Hepatocyte (in vitro differentiated cells): Measurements from ENCODE around the gene TSFM. TPM values are rescaled to one million over a fixed set of nuclear protein-coding genes. Genes with fewer than 3 reads are reported as not detected.

ENCODE experiments used
- DNase-seq: peaks from one replicate; pipeline ENCODE4 v3.0.0-alpha.2; 2016; ENCODE audit warnings: low spot score
- H2AFZ ChIP-seq: fragments of 200-600 bp; sonication (generic); 2 replicates; pipeline ENCODE4 v1.6.0; 2016; ENCODE audit warnings: antibody characterized with exemption, mild to moderate bottlenecking
- H3K27ac ChIP-seq: fragments of 200-600 bp; sonication (generic); 2 replicates; pipeline ENCODE4 v1.5.1; 2016; ENCODE audit warnings: mild to moderate bottlenecking
- H3K27me3 ChIP-seq: fragments of 200-600 bp; sonication (generic); 2 replicates; pipeline ENCODE4 v1.6.1; 2016
- H3K36me3 ChIP-seq: fragments of 200-600 bp; sonication (generic); replicated peaks from 2 replicates; pipeline ENCODE4 v1.5.1; 2016; ENCODE audit warnings: low read depth; ENCODE audit not compliant: insufficient read depth
- H3K4me1 ChIP-seq: fragments of 200-600 bp; sonication (generic); 2 replicates; pipeline ENCODE4 v1.5.1; 2016; ENCODE audit warnings: mild to moderate bottlenecking, moderate library complexity; ENCODE audit not compliant: insufficient read depth
- H3K4me2 ChIP-seq: fragments of 200-600 bp; sonication (generic); 2 replicates; pipeline ENCODE4 v1.6.0; 2016
- H3K4me3 ChIP-seq: fragments of 200-600 bp; sonication (generic); 2 replicates; pipeline ENCODE4 v1.5.1; 2016; ENCODE audit warnings: mild to moderate bottlenecking
- H3K79me2 ChIP-seq: fragments of 200-600 bp; sonication (generic); 2 replicates; pipeline ENCODE4 v1.6.0; 2017; ENCODE audit warnings: mild to moderate bottlenecking
- H3K9me2 ChIP-seq: fragments of 200-600 bp; sonication (generic); replicated peaks from 2 replicates; pipeline ENCODE4 v1.6.0; 2017; ENCODE audit warnings: mild to moderate bottlenecking; ENCODE audit not compliant: insufficient read depth
- H3K9me3 ChIP-seq: fragments of 200-600 bp; sonication (generic); 2 replicates; pipeline ENCODE4 v1.5.1; 2016; ENCODE audit warnings: low read depth, mild to moderate bottlenecking
- H4K20me1 ChIP-seq: fragments of 200-600 bp; sonication (generic); 2 replicates; pipeline ENCODE4 v1.6.0; 2016; ENCODE audit warnings: mild to moderate bottlenecking; ENCODE audit not compliant: insufficient read depth, poor library complexity, severe bottlenecking
- CTCF ChIP-seq: fragments of 200-600 bp; sonication (generic); IDR thresholded peaks from 2 replicates; pipeline ENCODE4 v1.5.1; 2016; ENCODE audit warnings: antibody characterized with exemption, mild to moderate bottlenecking; ENCODE audit not compliant: poor library complexity
- EZH2 ChIP-seq: fragments of 200-600 bp; sonication (generic); IDR thresholded peaks from 2 replicates; pipeline ENCODE4 v1.6.1; 2016; ENCODE audit warnings: antibody characterized with exemption, mild to moderate bottlenecking, borderline replicate concordance
- EZH2phosphoT487 ChIP-seq: fragments of 200-600 bp; sonication (generic); IDR thresholded peaks from one replicate; pipeline ENCODE4 v1.6.1; 2018; ENCODE audit warnings: antibody characterized with exemption, mild to moderate bottlenecking, low read depth, moderate library complexity; ENCODE audit not compliant: unreplicated experiment, severe bottlenecking
- WGBS: methylation state at CpG from one replicate; pipeline ENCODE4 v1.1.6; 2016; ENCODE audit warnings: low lambda C conversion rate; ENCODE audit errors: missing lambda C conversion rate; 5-methylcytosine and 5-hydroxymethylcytosine counted together
- microRNA counts: library from miRNA; unstranded; fragments of <30 nt; microRNA quantifications from one replicate; lab custom pipeline; 2017
- microRNA-seq: library from miRNA; unstranded; fragments of <30 nt; microRNA quantifications from one replicate; pipeline ENCODE4, GENCODE V29; 2017
- polyA plus RNA-seq: library from polyadenylated mRNA; unstranded; fragments of >200 nt; fragmentation: Nextera tagmentation; extraction: Ambion mirVana; gene quantifications from 2 replicates; pipeline ENCODE4 v1.2.1, GENCODE V29; 2016
- small RNA-seq: library from RNA; depleted of rRNA; stranded (forward); fragments of <200 nt; gene quantifications from one replicate; pipeline ENCODE3, GENCODE V24; 2014
- total RNA-seq: library from RNA; depleted of rRNA; stranded (reverse); fragments of >200 nt; gene quantifications from 2 replicates; pipeline ENCODE4 v1.2.3, GENCODE V29; 2014

Gene TSFM
- total and polyA plus RNA-seq, 2 experiments from 2014 or later: 15.7 to 38.9 TPM

- Histone ChIP-seq H3K4me1 (peaks cover 37% of the 10 kb centered on the region), H2AFZ (peak overlapping the region; percentile 82), H3K9me2 (no peaks in the 10 kb centered on the region), H3K36me3 (no peaks in the 10 kb centered on the region), H3K4me2 (peak overlapping the region; percentile 91), H3K27me3 (no peaks in the 10 kb centered on the region), H3K9me3 (no peaks in the 10 kb centered on the region), H3K79me2 (peaks cover 58% of the 10 kb centered on the region), H3K4me3 (peak overlapping the region; percentile 95), H3K27ac (peak overlapping the region; percentile 99), H4K20me1 (peaks cover 49% of the 10 kb centered on the region)
- WGBS: under 1% methylated on average over 42 of the region's 81 CpGs
- no peak for TF ChIP-seq EZH2
- TF ChIP-seq CTCF: no peak
- no peak for TF ChIP-seq EZH2phosphoT487
- peak; percentile 88 for DNase-seq
Observed at GRCh38 chr12:57845478-57846284, 63.1 kb downstream of the TSFM start.

DNA sequence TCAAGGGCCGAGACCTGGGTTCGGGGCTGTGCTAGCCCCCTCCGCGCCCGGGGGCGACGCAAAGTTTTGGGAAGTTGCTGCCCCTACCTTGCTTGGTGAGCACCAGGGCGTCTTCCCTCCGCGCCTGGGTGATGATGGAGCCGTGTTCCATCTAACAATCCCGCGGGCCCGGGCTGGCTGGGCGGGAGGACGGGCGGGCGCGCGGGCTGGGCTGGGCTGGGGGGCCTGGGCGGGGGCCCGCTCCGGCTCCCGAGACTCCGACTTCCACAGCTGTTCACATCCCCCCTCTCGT lies 63.6 kb downstream of the TSFM start:
- peaks cover 52% of the 10 kb centered on the region for H3K79me2 ChIP-seq
- peaks cover 43% of the 10 kb centered on the region for H4K20me1 ChIP-seq
- H3K4me2 ChIP-seq: peak overlapping the region; percentile 91
- H3K27me3 ChIP-seq: no peaks in the 10 kb centered on the region
- peak overlapping the region; percentile 99 for H3K27ac ChIP-seq
- peak overlapping the region; percentile 82 for H2AFZ ChIP-seq
- H3K9me2 ChIP-seq: no peaks in the 10 kb centered on the region
- no peaks in the 10 kb centered on the region for H3K9me3 ChIP-seq
- H3K4me1 ChIP-seq: peaks cover 32% of the 10 kb centered on the region
- H3K36me3 ChIP-seq: no peaks in the 10 kb centered on the region
- TF ChIP-seq CTCF (no peak), EZH2phosphoT487 (no peak), EZH2 (no peak)
- no peak for DNase-seq
- 0% methylated on average over 20 of the region's 26 CpGs for WGBS
- peak overlapping the region; percentile 95 for H3K4me3 ChIP-seq

DNA sequence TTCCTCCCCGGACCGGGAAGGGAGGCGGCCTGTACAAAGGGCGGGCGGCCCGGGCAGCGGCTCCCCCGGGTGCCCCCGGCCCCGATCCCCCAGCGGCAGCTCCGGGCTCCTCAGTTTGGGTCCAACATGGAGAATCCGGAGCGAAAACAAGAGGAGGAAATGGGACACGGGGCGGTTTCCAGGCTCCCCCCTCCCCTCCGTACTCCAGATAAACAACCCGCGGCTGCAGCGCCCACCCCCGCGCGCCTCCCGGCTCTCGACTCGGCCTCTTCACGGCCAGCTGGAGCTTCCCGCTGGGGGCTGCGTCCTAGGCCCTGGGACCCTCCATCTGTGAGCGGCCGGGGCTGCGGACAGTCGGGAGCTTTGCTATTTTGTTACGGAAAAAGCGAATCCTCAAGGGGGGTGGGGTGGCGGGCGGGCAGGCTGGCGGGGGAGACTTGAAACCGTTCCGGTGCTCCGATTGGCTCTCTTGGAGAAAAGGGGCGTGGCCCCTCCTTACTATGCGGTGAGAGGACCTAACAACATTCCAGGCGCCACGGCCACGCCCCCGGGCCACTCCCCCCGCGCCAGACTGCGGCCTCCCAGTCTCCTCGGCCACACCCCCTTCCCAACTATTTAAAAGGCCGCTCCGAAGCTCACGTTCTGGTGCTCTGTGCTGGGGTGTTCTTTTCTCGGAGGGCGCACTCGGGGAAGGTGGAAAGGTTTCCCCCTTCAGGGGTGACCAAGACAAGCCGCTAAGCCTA lies 64.2 kb downstream of the TSFM start, which contains the start of gene CTDSP2:
Gene CTDSP2, minus strand, starts transcription at position 153 of the 743 bp plus-strand sequence. CDS start 294 bp downstream, outside the sequence.
- Histone ChIP-seq H4K20me1 (peaks cover 38% of the 10 kb centered on the region), H3K79me2 (peaks cover 47% of the 10 kb centered on the region), H3K9me3 (no peaks in the 10 kb centered on the region), H3K27ac (peak within 1 kb of the TSS; percentile 99), H3K36me3 (no peaks in the 10 kb centered on the region), H3K4me3 (peak within 1 kb of the TSS; percentile 95), H2AFZ (peak within 1 kb of the TSS; percentile 82), H3K4me2 (peak within 1 kb of the TSS; percentile 91), H3K9me2 (no peaks in the 10 kb centered on the region), H3K4me1 (peaks cover 28% of the 10 kb centered on the region), H3K27me3 (no peaks in the 10 kb centered on the region)
- peak; percentile 100 for DNase-seq
- 2% methylated on average over 23 of the region's 58 CpGs for WGBS
- TF ChIP-seq CTCF (no peak), EZH2 (no peak), EZH2phosphoT487 (no peak)

MicroRNAs within 50 kb of the gene (microRNA counts, 767-probe panel; counts per million panel counts)
- 9,976 counts per million, percentile 81 among the panel's probes with 10 or more counts for microRNA hsa-miR-26a-5p (lab: Ali Mortazavi, UCI)

Small RNAs within 50 kb of the gene (microRNA-seq; reads per million reads assigned to microRNA genes)
- 346 reads per million, percentile 70 among the genes with 10 or more reads in this experiment for gene MIR26A2
- gene MIR6759: 1.3 reads per million

Small RNAs within 50 kb of the gene (small RNA-seq; reads per million reads assigned to genes)
- gene MIR26A2: 4.1 reads per million, percentile 92 among the genes with 10 or more reads in this experiment
- gene RNU6-1083P: not detected

Other genes starting within 250 kb of the TSFM start
- 122 and 124 TPM in 2 replicates for gene DCTN2, start 235.6 kb upstream of the TSFM start, total RNA-seq
- gene DCTN2, start 235.6 kb upstream of the TSFM start, polyA plus RNA-seq: 110 and 112 TPM in 2 replicates
- gene KIF5A, start 232.7 kb upstream of the TSFM start, total RNA-seq: 0.03 and 0.16 TPM in 2 replicates
- gene KIF5A, start 232.7 kb upstream of the TSFM start, polyA plus RNA-seq: 0.18 TPM in 2 replicates
- gene PIP4K2C, start 191.6 kb upstream of the TSFM start, total RNA-seq: 30.0 and 41.6 TPM in 2 replicates
- 32.3 and 34.2 TPM in 2 replicates for gene PIP4K2C, start 191.6 kb upstream of the TSFM start, polyA plus RNA-seq
- gene DTX3, start 178.0 kb upstream of the TSFM start, total RNA-seq: 17.7 and 19.9 TPM in 2 replicates
- 31.2 and 42.9 TPM in 2 replicates for gene DTX3, start 178.0 kb upstream of the TSFM start, polyA plus RNA-seq
- 9.0 and 12.6 TPM in 2 replicates for gene ARHGEF25, start 171.4 kb upstream of the TSFM start, total RNA-seq
- gene ARHGEF25, start 171.4 kb upstream of the TSFM start, polyA plus RNA-seq: 0.29 and 1.3 TPM in 2 replicates
- 0.24 and 0.97 TPM in 2 replicates for gene B4GALNT1, start 149.6 kb upstream of the TSFM start, total RNA-seq
- 0.97 and 1.2 TPM in 2 replicates for gene B4GALNT1, start 149.6 kb upstream of the TSFM start, polyA plus RNA-seq
- gene OS9, start 88.7 kb upstream of the TSFM start, total RNA-seq: 303 and 366 TPM in 2 replicates
- 243 and 250 TPM in 2 replicates for gene OS9, start 88.7 kb upstream of the TSFM start, polyA plus RNA-seq
- 0.33 and 0.76 TPM in 2 replicates for gene AGAP2, start 44.0 kb upstream of the TSFM start, total RNA-seq
- gene AGAP2, start 44.0 kb upstream of the TSFM start, polyA plus RNA-seq: 0.04 TPM in 2 replicates
- gene TSPAN31, start 37.7 kb upstream of the TSFM start, total RNA-seq: 77.6 and 81.3 TPM in 2 replicates
- 54.9 and 69.2 TPM in 2 replicates for gene TSPAN31, start 37.7 kb upstream of the TSFM start, polyA plus RNA-seq
- 306 and 339 TPM in 2 replicates for gene CDK4, start 30.5 kb upstream of the TSFM start, total RNA-seq
- 308 and 315 TPM in 2 replicates for gene CDK4, start 30.5 kb upstream of the TSFM start, polyA plus RNA-seq
- gene MARCHF9, start 27.7 kb upstream of the TSFM start, total RNA-seq: 14.6 and 16.9 TPM in 2 replicates
- gene MARCHF9, start 27.7 kb upstream of the TSFM start, polyA plus RNA-seq: 13.6 and 14.8 TPM in 2 replicates
- gene CYP27B1, start 15.7 kb upstream of the TSFM start, total RNA-seq: 0.23 and 2.9 TPM in 2 replicates
- gene CYP27B1, start 15.7 kb upstream of the TSFM start, polyA plus RNA-seq: 0.89 and 2.3 TPM in 2 replicates
- 8.6 and 8.8 TPM in 2 replicates for gene METTL1, start 10.7 kb upstream of the TSFM start, total RNA-seq
- gene METTL1, start 10.7 kb upstream of the TSFM start, polyA plus RNA-seq: 26.1 and 31.1 TPM in 2 replicates
- 5.5 and 7.6 TPM in 2 replicates for gene EEF1AKMT3, start 10.2 kb upstream of the TSFM start, total RNA-seq
- 4.5 and 10.3 TPM in 2 replicates for gene EEF1AKMT3, start 10.2 kb upstream of the TSFM start, polyA plus RNA-seq
- gene AVIL, start 35.9 kb downstream of the TSFM start, total RNA-seq: 1.0 and 2.4 TPM in 2 replicates
- 0.93 and 1.3 TPM in 2 replicates for gene AVIL, start 35.9 kb downstream of the TSFM start, polyA plus RNA-seq
- 96.8 and 107 TPM in 2 replicates for gene CTDSP2, start 63.9 kb downstream of the TSFM start, total RNA-seq
- 59.3 and 75.9 TPM in 2 replicates for gene CTDSP2, start 63.9 kb downstream of the TSFM start, polyA plus RNA-seq
- 6.8 and 13.7 TPM in 2 replicates for gene ATP23, start 158.8 kb downstream of the TSFM start, total RNA-seq
- 6.3 and 9.1 TPM in 2 replicates for gene ATP23, start 158.8 kb downstream of the TSFM start, polyA plus RNA-seq